HG03469 (cell line): ENCODE results near the gene TAF1C.

Experiments used
- ATAC-seq: cut with Tn5 transposase; IDR thresholded peaks from one replicate; pipeline ENCODE4 v1.9.1; 2021; ENCODE audit warnings: mild to moderate bottlenecking, moderate library complexity, moderate number of reproducible peaks; ENCODE audit not compliant: unreplicated experiment

Gene TAF1C

GRCh38 chr16:84132527-84133285 lies 54.2 kb downstream of the TAF1C start:
- no peak for ATAC-seq

DNA sequence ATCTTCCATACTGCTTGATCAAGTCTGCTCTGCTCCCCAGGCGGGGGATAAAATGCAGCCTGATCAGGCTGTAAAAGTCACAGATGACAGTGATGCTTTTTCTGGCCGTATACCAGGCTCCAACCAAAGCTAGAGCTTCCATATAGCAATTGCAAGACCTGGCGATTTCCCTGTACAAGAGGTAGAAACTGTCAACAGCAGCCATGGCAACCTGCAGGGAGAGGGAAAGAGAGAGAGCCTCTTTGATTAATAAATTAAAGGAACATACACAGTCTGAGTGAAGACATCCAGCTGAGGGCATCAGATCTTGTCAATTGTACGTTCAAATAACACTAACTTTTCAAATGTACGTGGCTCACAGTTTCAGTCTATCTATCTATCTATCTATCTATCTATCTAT lies 55.7 kb downstream of the TAF1C start:
- ATAC-seq = no peak
